ENCODE measurements around the gene CRADD.

GRCh38 chr12:93938931-93939330, 261.8 kb downstream of the CRADD start:
- TF ChIP-seq CTCF (IDR thresholded peaks at IDR 0.05): no peak
- no peak for TF ChIP-seq EZH2 (IDR thresholded peaks at IDR 0.05)
- no peak for TF ChIP-seq EZH2phosphoT487 (IDR thresholded peaks at IDR 0.05)
